Suprapubic skin (tissue), 4 donors: ENCODE data around the gene SLC35C1.

Source experiments
- CTCF ChIP-seq, 2 donors: fragments of 200-600 bp in 1 of 2; fragments of 450-650 bp in 1 of 2; sonication (generic) in 1 of 2; IDR thresholded peaks; one replicate each; pipeline ENCODE4 v1.5.1; 2016 to 2019; ENCODE audit warnings: antibody characterized with exemption in 2 of 2, mild to moderate bottlenecking in 1 of 2, moderate library complexity in 1 of 2
- POLR2A ChIP-seq, 2 donors: fragments of 450-650 bp; IDR thresholded peaks; one replicate each; pipeline ENCODE4 v1.6.1; 2017; ENCODE audit warnings: antibody characterized with exemption in 2 of 2, mild to moderate bottlenecking in 2 of 2, moderate library complexity in 2 of 2
- POLR2AphosphoS5 ChIP-seq, 3 donors: sonication (generic); formaldehyde crosslinking; IDR thresholded peaks; one replicate each; pipeline ENCODE4 v1.6.1; 2017; ENCODE audit warnings: antibody characterized with exemption in 3 of 3

GRCh38 chr11:45778341-45778740 is 26.6 kb upstream of the SLC35C1 start:
- no peak for TF ChIP-seq CTCF (IDR thresholded peaks at IDR 0.05)
- TF ChIP-seq POLR2A (IDR thresholded peaks at IDR 0.05), result no peak
- TF ChIP-seq POLR2AphosphoS5 (IDR thresholded peaks at IDR 0.05), result no peak
